Iris pigment epithelial cell (primary cell): Measurements from ENCODE around the gene SLC39A13.

Experiments used
- DNase-seq: peaks from one replicate; pipeline ENCODE4 v3.0.0-alpha.2; 2011; ENCODE audit warnings: low read depth

SLC39A13 gene

GRCh38 chr11:47384498-47384897 lies 23.9 kb upstream of the SLC39A13 start:
- DNase-seq = no peak

GRCh38 chr11:47387944-47388696 lies 20.3 kb upstream of the SLC39A13 start:
- no peak for DNase-seq

DNA sequence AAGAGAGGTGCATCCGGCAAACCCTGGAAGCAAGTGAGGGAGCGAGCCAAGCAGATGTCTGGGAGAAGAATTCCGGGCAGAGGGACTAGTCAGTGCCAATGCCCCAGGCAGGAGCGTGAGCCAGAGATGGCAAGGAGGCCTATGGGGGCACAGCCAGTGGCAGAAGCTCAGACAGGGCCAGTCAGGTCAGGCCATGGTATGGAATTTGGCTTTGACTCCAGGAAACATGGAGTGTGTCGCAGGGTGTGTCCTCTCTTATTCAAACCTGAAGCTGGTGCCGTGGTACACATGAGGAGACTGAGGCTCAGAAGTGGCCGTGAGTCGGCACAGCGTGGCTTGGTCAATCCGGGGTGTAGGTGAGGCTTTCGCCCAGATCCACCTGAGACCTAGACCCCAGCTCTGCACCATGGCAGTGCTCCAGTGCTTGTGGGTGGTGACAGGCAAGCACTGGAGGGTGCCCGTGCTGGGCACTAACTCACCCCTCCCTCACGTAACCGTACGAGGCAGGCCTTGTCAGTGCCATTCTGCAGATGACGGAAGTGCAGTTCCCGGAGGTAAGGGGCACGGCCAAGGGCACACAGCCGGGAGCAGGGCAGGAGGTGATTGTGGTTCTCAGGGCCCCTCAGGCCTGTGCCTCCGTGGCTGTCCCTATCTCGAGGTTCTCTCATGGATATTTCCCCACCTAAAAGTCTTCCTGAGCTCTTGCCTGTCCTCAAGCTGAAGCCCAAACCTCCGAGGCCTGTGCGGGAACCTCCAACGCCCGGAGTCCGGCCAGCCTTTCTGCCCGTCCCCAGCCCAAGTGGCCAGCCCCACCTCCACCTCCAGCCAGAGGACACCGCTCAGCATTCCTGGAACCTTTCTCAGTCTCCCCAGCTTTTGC lies 19.5 kb upstream of the SLC39A13 start:
- DNase-seq = no peak

GRCh38 chr11:47389577-47390421 lies 18.6 kb upstream of the SLC39A13 start:
- DNase-seq = no peak

DNA sequence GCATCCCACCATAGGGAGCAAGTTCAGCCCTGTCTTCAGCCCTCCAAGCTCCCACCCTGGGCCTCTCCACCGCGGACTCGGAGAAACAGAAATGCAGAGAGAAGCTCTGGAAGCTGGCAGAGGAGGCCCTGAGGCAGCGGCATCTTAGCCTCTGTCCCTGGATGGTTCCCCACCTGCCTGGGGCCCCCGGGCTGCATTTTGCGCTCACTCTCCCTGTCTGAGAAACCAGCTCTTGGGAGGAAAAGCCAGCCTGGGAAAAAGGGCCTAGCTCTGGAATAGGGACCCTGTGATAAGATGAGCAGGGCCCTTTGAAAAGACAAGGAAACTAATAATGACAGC lies 18.0 kb upstream of the SLC39A13 start:
- no peak for DNase-seq

DNA sequence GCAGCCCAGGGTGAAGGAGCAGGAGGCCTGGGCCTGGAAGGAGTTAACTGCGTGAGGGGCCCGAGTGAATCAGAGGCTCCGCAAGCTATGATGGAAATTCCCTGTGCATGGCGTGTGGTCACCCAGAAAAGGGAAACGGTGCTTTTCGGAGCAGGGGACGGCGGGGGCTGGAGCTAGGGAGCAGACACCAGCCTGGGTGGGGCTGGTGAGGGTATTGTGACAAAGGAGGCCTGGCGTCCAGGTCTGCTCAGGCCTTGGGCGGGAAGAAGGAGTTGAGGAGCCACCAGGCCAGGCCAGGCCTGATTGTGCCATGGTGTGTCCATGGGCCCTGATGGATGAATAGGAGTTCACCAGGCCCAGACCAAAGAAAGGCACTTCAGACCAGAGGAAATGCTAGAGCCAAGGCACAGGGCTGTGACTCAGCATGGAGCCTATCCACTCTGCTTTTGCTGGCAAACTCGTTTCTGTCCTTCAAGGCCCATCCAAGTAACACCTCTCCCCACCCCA lies 17.3 kb upstream of the SLC39A13 start:
- DNase-seq = no peak

- no peak for DNase-seq
Measured at GRCh38 chr11:47391711-47392432, 16.5 kb upstream of the SLC39A13 start.

DNA sequence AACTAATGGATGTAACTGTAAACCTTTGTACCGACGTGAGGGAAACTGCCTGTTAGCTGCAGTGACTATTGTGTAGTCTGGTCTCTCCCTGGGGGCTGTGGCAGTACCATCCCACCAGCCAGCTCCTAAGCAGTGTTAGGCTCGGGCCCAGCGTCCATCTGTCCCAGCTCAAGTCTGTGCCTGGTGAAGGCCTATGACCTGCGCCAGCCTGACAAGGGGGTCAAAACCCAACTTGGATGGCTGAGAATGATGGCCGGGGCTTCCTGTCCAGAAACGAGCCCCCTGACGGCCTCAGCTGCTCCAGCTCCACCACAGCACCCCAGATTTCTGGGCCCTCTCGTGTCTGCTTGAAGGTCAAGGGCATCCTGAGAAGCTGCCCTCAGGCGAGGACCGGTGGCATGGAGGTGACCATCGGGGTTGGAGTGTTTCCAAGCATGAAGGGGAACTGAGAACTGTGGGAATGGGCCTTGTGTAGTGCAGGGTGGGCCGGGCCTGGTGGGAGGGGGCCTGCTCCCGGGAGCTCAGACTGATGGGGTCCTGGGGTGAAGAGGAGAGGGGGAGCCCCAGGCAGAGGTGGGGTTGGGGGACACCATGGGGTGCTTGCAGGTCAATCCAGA lies 15.7 kb upstream of the SLC39A13 start:
- DNase-seq = no peak

GRCh38 chr11:47393163-47394049 lies 15.0 kb upstream of the SLC39A13 start:
- peak; percentile 84 for DNase-seq

GRCh38 chr11:47394050-47394321 lies 14.4 kb upstream of the SLC39A13 start:
- DNase-seq = no peak

DNA sequence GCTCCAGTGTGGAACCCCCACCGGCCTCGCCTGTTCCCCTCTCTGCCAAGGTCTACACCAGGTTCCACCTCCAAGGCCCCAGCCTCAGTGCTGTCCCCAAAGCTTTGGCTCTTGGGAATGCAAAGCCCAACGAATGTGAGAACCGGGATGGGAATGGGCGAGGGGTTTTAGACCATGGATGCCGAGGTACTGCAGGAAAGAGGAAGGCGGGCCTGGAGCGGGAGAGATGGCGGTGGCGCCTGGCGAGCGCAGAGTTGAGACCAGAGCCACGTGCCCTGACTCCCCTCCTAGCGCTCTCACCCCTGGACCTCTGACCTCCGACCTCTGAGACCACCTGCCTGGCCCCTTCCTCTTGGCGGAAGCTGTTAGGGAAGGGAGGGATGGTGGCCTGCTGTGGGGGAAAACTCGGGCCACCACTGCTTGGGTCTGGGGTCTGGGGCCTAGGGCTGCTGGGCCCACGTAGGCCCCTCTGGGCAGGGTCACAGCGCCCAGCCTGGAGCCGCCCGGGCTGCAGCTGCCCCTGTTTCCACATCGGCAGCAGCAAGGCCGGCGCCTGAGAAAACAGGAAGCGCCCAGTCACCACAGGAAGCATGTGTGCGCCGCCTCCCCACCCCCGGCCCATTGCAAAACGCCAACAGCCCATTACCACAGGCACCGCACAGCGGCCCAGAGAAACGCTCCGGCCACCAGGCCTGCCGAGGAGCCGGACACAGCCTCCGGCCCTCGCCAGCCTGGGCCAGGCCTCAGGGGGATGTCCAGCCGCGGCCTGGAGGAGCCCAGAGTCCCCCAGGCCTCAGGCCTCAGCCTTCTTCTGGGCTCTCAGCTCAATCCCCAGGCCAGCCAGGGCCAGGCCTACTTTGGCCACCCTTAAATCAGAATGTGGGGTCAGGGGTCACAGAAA lies 13.8 kb upstream of the SLC39A13 start:
- DNase-seq = peak; percentile 92

GRCh38 chr11:47395223-47396048 lies 13.0 kb upstream of the SLC39A13 start:
- DNase-seq = no peak

GRCh38 chr11:47396049-47396320 lies 12.4 kb upstream of the SLC39A13 start:
- DNase-seq = no peak

DNA sequence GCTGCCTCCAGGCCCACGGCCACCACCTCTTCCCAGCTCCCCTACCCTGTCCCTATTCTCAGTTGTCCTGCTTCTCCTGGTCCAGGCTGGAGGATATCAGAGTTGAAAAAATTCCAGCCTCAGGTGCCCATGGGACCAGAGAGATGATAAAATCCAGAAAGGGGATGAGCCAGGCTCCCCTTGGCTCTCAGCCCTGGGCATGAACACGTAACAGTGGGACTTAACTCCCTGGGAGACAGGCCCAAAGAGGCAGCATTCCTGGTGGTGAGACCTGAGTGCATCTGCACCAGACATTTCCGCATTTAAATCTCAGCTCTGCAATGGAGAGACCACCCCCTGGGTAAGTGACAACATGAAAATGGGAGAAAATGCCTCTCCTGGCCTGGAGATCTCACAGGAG lies 10.4 kb upstream of the SLC39A13 start:
- DNase-seq = no peak

DNA sequence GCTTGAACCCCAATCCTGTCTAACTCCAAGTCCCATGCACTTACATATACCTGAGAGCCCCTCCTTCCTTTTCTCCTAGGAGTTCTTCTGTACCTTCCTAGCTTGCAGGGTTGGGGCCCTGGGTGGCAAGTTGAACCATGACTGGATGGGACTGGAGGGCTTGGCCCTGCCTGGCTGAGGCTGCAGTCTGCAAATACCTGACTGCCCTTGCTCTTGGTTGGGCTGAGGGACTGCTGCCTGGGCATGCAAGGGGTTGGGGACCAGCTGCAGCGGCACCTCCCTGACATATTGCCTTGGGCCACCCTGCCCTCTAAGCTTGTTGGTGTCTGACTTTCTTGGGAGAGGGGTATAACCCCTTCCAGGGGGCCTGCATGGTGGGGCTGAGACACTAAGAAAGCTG lies 9.8 kb upstream of the SLC39A13 start:
- DNase-seq = no peak

GRCh38 chr11:47399860-47400767 lies 8.3 kb upstream of the SLC39A13 start:
- no peak for DNase-seq

DNA sequence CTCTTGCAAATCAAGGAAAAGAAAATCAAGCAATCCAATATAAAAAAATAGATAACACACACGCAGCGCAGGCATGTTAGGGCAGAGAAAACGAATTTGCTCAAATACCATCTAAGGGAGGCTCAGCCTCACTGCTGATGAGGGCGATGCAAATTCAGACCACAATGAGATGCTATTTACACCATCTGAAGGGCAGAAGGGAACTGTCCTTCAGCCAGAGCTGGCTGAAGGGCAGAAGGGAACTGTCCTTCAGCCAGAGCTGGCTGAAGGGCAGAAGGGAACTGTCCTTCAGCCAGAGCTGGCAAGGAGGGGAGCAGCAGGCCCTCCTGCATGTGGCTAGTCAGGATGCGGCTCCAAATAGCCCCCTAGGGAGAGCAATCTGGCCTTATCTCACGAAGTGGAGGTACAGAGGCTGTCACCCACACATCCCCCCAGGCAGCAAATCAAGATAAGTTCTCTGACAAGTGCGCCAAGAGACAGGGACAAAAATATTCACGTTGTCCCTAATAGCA lies 7.6 kb upstream of the SLC39A13 start:
- no peak for DNase-seq
